HCT116 (cell line): ENCODE results near the gene CACNA1C. TPM values are rescaled to one million over a fixed set of nuclear protein-coding genes. Genes with fewer than 3 reads are reported as not detected.

Experiments used
- ATAC-seq: fragments of 200-7000 bp; cut with Tn5 transposase; 2 replicates; pipeline ENCODE4 v1.9.1; 2020; ENCODE audit warnings: mild to moderate bottlenecking, moderate library complexity
- BruUV-seq: library from RNA; stranded (reverse); fragments of 400-500 nt; replicated peaks from 2 replicates; lab custom pipeline; 2021; lab: Mats Ljungman, UMichigan
- CTCF ChIA-PET: fragments of 300-600 bp; sonication (Branson Sonifier 250); formaldehyde crosslinking; loops from one replicate; lab custom pipeline; 2021; ENCODE audit warnings: antibody characterized with exemption; lab: Charles Lee
- POLR2A ChIA-PET: fragments of 300-600, 350-600 bp; sonication (Branson Sonifier 250); formaldehyde crosslinking; loops from one replicate; lab custom pipeline; 2021; ENCODE audit warnings: antibody characterized with exemption; lab: Charles Lee
- RAD21 ChIA-PET, 2 experiments: fragments of 300-600 bp; sonication (Branson Sonifier 250); formaldehyde crosslinking; loops; one replicate each; lab custom pipeline; 2023; ENCODE audit warnings: low total read pairs in 2 of 2; ENCODE audit not compliant: uncharacterized antibody in 2 of 2, unreplicated experiment in 2 of 2, low non-redundant PET in 1 of 2; lab: Charles Lee
- DNase-seq: peaks from one replicate; pipeline ENCODE4 v3.0.0-alpha.2; 2010; ENCODE audit warnings: low read depth, low spot score
- H2AFZ ChIP-seq: fragments of 200-600 bp; shearing (Covaris generic), sonication (generic); 2 replicates; pipeline ENCODE4 v1.6.1; 2017; ENCODE audit warnings: low read depth, mixed run types, mixed read lengths, antibody characterized with exemption, low read length; ENCODE audit not compliant: poor library complexity, severe bottlenecking
- H3K27ac ChIP-seq: 2 replicates; pipeline ENCODE4 v1.5.1; 2012; ENCODE audit warnings: low read depth, low read length
- H3K27me3 ChIP-seq: fragments of 200-600 bp; sonication (generic); 2 replicates; pipeline ENCODE4 v1.6.1; 2016; ENCODE audit warnings: mixed run types, low read length, mixed read lengths; ENCODE audit not compliant: insufficient read depth
- H3K36me3 ChIP-seq, 2 experiments: fragments of 200-500 bp in 1 of 2; fragments of 200-600 bp in 1 of 2; sonication (Bioruptor generic) in 1 of 2; sonication (generic) in 1 of 2; 2 replicates each; pipeline versions ENCODE4 v1.5.1 to v1.6.1; 2014 to 2016; ENCODE audit warnings: low read length in 2 of 2, inconsistent platforms in 1 of 2, mixed read lengths in 1 of 2, mixed run types in 1 of 2; ENCODE audit not compliant: insufficient read depth in 2 of 2, control insufficient read depth in 1 of 2
- H3K4me1 ChIP-seq, 2 experiments: fragments of 200-600 bp in 1 of 2; sonication (generic) in 1 of 2; 2 replicates each; pipeline versions ENCODE4 v1.5.1 to v1.6.1; 2012 to 2017; ENCODE audit warnings: low read length in 2 of 2, inconsistent platforms in 1 of 2, mild to moderate bottlenecking in 1 of 2, mixed read lengths in 1 of 2, mixed run types in 1 of 2, moderate library complexity in 1 of 2; ENCODE audit not compliant: insufficient read depth in 2 of 2, control insufficient read depth in 1 of 2
- H3K4me2 ChIP-seq: fragments of 200-600 bp; sonication (generic); 2 replicates; pipeline ENCODE4 v1.6.1; 2017; ENCODE audit warnings: mixed run types, low read length, mixed read lengths
- H3K4me3 ChIP-seq, 2 experiments: fragments of 200-600 bp in 1 of 2; sonication (generic) in 1 of 2; replicated peaks in 1 of 2; 2 replicates each; pipeline ENCODE4 v1.5.1; 2011 to 2016; ENCODE audit warnings: low read length in 2 of 2, control low read depth in 1 of 2, low read depth in 1 of 2, mild to moderate bottlenecking in 1 of 2, mixed read lengths in 1 of 2, mixed run types in 1 of 2
- H3K79me2 ChIP-seq: fragments of 200-600 bp; sonication (generic); 2 replicates; pipeline ENCODE4 v1.6.1; 2017; ENCODE audit warnings: mild to moderate bottlenecking, mixed run types, low read length, moderate library complexity, mixed read lengths; ENCODE audit not compliant: insufficient read depth
- H3K9ac ChIP-seq: fragments of 200-600 bp; sonication (generic); 2 replicates; pipeline ENCODE4 v1.6.1; 2016; ENCODE audit warnings: low read length, mixed read lengths
- H3K9me2 ChIP-seq: fragments of 200-600 bp; sonication (generic), shearing (Covaris generic); 2 replicates; pipeline ENCODE4 v1.6.1; 2017; ENCODE audit warnings: mixed run types, mild to moderate bottlenecking, moderate library complexity; ENCODE audit not compliant: insufficient read depth
- H3K9me3 ChIP-seq, 2 experiments: fragments of 200-500 bp in 1 of 2; fragments of 200-600 bp in 1 of 2; sonication (Bioruptor generic) in 1 of 2; sonication (generic) in 1 of 2; 2 replicates each; pipeline ENCODE4 v1.6.1; 2014 to 2017; ENCODE audit warnings: low read length in 2 of 2, mixed read lengths in 2 of 2, inconsistent platforms in 1 of 2, low read depth in 1 of 2, mild to moderate bottlenecking in 1 of 2, mixed run types in 1 of 2, moderate library complexity in 1 of 2; ENCODE audit not compliant: control insufficient read depth in 1 of 2, insufficient read depth in 1 of 2
- H4K20me1 ChIP-seq: fragments of 200-600 bp; sonication (generic), shearing (Covaris generic); 2 replicates; pipeline ENCODE4 v1.6.1; 2017; ENCODE audit warnings: mixed run types, mild to moderate bottlenecking, moderate library complexity; ENCODE audit not compliant: insufficient read depth
- ATF3 ChIP-seq: IDR thresholded peaks from 2 replicates; pipeline ENCODE4 v1.6.1; 2012
- MAX ChIP-seq: IDR thresholded peaks from 2 replicates; pipeline ENCODE4 v1.6.1; 2012
- REST ChIP-seq: IDR thresholded peaks from 2 replicates; pipeline ENCODE4 v1.6.1; 2012; ENCODE audit warnings: low read depth
- SRF ChIP-seq: IDR thresholded peaks from 2 replicates; pipeline ENCODE4 v1.6.1; 2012; ENCODE audit warnings: low read depth
- TCF7L2 ChIP-seq: IDR thresholded peaks from 2 replicates; pipeline ENCODE4 v1.7.0; 2011; ENCODE audit warnings: borderline replicate concordance, inconsistent platforms; ENCODE audit not compliant: insufficient read depth, insufficient read length; ENCODE audit errors: extremely low read depth
- ZBTB33 ChIP-seq: IDR thresholded peaks from 2 replicates; pipeline ENCODE4 v1.6.1; 2011; ENCODE audit warnings: mild to moderate bottlenecking, low read length, moderate library complexity; ENCODE audit not compliant: insufficient replicate concordance; ENCODE audit errors: extremely low read depth
- intact Hi-C: fragments of 100-400 bp; cut with micrococcal nuclease; formaldehyde crosslinking; loops from 2 replicates; pipeline ENCODE4 v1.10.0; 2022
- total RNA-seq: library from RNA; stranded (reverse); gene quantifications from one replicate; pipeline ENCODE4 v1.2.1, GENCODE V29; 2021; ENCODE audit not compliant: unreplicated experiment

Gene CACNA1C
- total RNA-seq, 1 experiment from 2014 or later = 0.05 TPM

GRCh38 chr12:2578772-2579171, 526.0 kb downstream of the CACNA1C start:
- RAD21 ChIA-PET = no interaction called here
- Histone ChIP-seq H3K79me2 (no peaks in the 10 kb centered on the region), H3K9me3 (no peaks in the 10 kb centered on the region), H3K27ac (no peak overlapping the region), H2AFZ (no peak overlapping the region), H3K4me1 (peaks cover 3 to 8% of the 10 kb centered on the region in 2 experiments; a peak in 3 of 4 replicates), H3K4me3 (no peak overlapping the region)
- intact Hi-C loops = no loop called here
- DNase-seq = no peak
- POLR2A ChIA-PET = no interaction called here
- TF ChIP-seq MAX (no peak), SRF (no peak), ZBTB33 (no peak), REST (no peak), TCF7L2 (no peak), ATF3 (no peak)
- TF ChIP-seq, all 23 proteins: peak for 0
- Histone ChIP-seq H3K9ac (no peak overlapping the region), H3K9me2 (no peaks in the 10 kb centered on the region), H4K20me1 (no peaks in the 10 kb centered on the region), H3K4me2 (no peak overlapping the region), H3K36me3 (no peaks in the 10 kb centered on the region), H3K27me3 (peaks cover 28% of the 10 kb centered on the region)
- ATAC-seq = no peak
- no TSS peak for BruUV-seq
- CTCF ChIA-PET = no interaction called here
